Lower leg skin (tissue), 3 donors: ENCODE data around the gene USP46.

ENCODE experiments used
- CTCF ChIP-seq, 3 donors: fragments of 450-650 bp; IDR thresholded peaks; one replicate each; pipeline ENCODE4 v1.5.1; 2016; ENCODE audit warnings: antibody characterized with exemption in 3 of 3, mild to moderate bottlenecking in 3 of 3, moderate library complexity in 2 of 3
- POLR2A ChIP-seq, 2 donors: fragments of 450-650 bp; IDR thresholded peaks; one replicate each; pipeline ENCODE4 v1.6.1; 2016 to 2017; ENCODE audit warnings: antibody characterized with exemption in 2 of 2, mild to moderate bottlenecking in 1 of 2, moderate library complexity in 1 of 2

GRCh38 chr4:52572936-52573485 is 86.1 kb downstream of the USP46 start:
- no peak for TF ChIP-seq CTCF (IDR thresholded peaks at IDR 0.05)
- no peak for TF ChIP-seq POLR2A (IDR thresholded peaks at IDR 0.05)
